Upper lobe of left lung (tissue), 6 donors: ENCODE results near the gene SGMS1. TPM values are rescaled to one million over a fixed set of nuclear protein-coding genes. Genes with fewer than 3 reads are reported as not detected.
A peak's percentile ranks its signal among the peaks of the same experiment; 100 is the strongest.

Source experiments
- ATAC-seq, 2 donors: fragments of 200-7000 bp; cut with Tn5 transposase; one replicate each; pipeline ENCODE4 v1.9.1; 2022; ENCODE audit warnings: mild to moderate bottlenecking in 2 of 2, moderate library complexity in 2 of 2; ENCODE audit not compliant: low FRiP score in 2 of 2
- DNase-seq, 2 donors: peaks; one replicate each; pipeline ENCODE4 v3.0.0-alpha.2; 2019 to 2020
- H3K27ac ChIP-seq, 4 donors: fragments of 200-600 bp; sonication (generic); one replicate each; pipeline ENCODE4 v1.5.1; 2016 to 2019
- H3K27me3 ChIP-seq, 4 donors: fragments of 200-600 bp; sonication (generic); one replicate each; pipeline ENCODE4 v1.5.1; 2017 to 2019
- H3K36me3 ChIP-seq, 4 donors: fragments of 200-600 bp; sonication (generic); one replicate each; pipeline ENCODE4 v1.5.1; 2016 to 2019
- H3K4me1 ChIP-seq, 4 donors: fragments of 200-600 bp; sonication (generic); one replicate each; pipeline ENCODE4 v1.5.1; 2018 to 2019
- H3K4me3 ChIP-seq, 4 donors: fragments of 200-600 bp; sonication (generic); one replicate each; pipeline ENCODE4 v1.5.1; 2017 to 2019; ENCODE audit warnings: mild to moderate bottlenecking in 2 of 4, moderate library complexity in 1 of 4
- H3K9me3 ChIP-seq, 4 donors: fragments of 200-600 bp; sonication (generic); one replicate each; pipeline ENCODE4 v1.5.1; 2018 to 2019
- EP300 ChIP-seq, 4 donors: sonication (generic); formaldehyde crosslinking; IDR thresholded peaks; one replicate each; pipeline ENCODE4 v1.5.1; 2017; ENCODE audit warnings: antibody characterized with exemption in 4 of 4, control low read depth in 2 of 4
- POLR2A ChIP-seq, 4 donors: fragments of 450-650 bp; IDR thresholded peaks; one replicate each; pipeline ENCODE4 v1.5.1; 2016 to 2017; ENCODE audit warnings: antibody characterized with exemption in 4 of 4, mild to moderate bottlenecking in 2 of 4
- POLR2AphosphoS5 ChIP-seq, 2 donors: sonication (generic); formaldehyde crosslinking; IDR thresholded peaks; one replicate each; pipeline ENCODE4 v1.5.1; 2017; ENCODE audit warnings: antibody characterized with exemption in 2 of 2
- WGBS, 2 donors: methylation state at CpG; one replicate each; pipeline ENCODE4 v1.1.5; 2017 to 2018; 5-methylcytosine and 5-hydroxymethylcytosine counted together
- total RNA-seq, 6 donors: library from RNA; depleted of rRNA in 4 of 6; stranded (reverse); fragments of >200 nt in 4 of 6; gene quantifications; one replicate each; pipeline versions ENCODE4 v1.1.0 to v1.2.1, GENCODE V29; 2016 to 2021
- TF ChIP-seq, protein P1 (sequence below), 6 experiments: fragments of 450-650 bp in 4 of 6; fragments of 200-600 bp in 2 of 6; sonication (generic) in 2 of 6; IDR thresholded peaks; one replicate each; pipeline ENCODE4 v1.5.1; 2016 to 2019; ENCODE audit warnings: antibody characterized with exemption in 6 of 6
- donor health status: DM: no; HTN: no; CAD: no; lungs with moderate emphysema.
- donor health status: DM: no; HTN: yes; CAD: no; lungs with severe emphysema.

Gene SGMS1
- total RNA-seq, 6 donors from 2014 or later, result 66.7 to 230 (median 173) TPM

- 70 to 74% methylated on average over 3 of the region's 3 CpGs for WGBS, 2 donors
- Histone ChIP-seq H3K27me3 (no peaks in the 10 kb centered on the region), H3K27ac (peak overlapping the region in 1 of 4 donors; percentile 93), H3K9me3 (no peaks in the 10 kb centered on the region), H3K4me1 (peaks cover 20 to 58% (median 29%) of the 10 kb centered on the region in 4 donors), H3K36me3 (no peaks in the 10 kb centered on the region), H3K4me3 (no peak overlapping the region)
- no peak for ATAC-seq
- no peak for TF ChIP-seq POLR2A (IDR thresholded peaks at IDR 0.05)
- TF ChIP-seq EP300 (IDR thresholded peaks at IDR 0.05), result no peak
- no peak for TF ChIP-seq POLR2AphosphoS5 (IDR thresholded peaks at IDR 0.05)
- TF ChIP-seq, protein P1, sequence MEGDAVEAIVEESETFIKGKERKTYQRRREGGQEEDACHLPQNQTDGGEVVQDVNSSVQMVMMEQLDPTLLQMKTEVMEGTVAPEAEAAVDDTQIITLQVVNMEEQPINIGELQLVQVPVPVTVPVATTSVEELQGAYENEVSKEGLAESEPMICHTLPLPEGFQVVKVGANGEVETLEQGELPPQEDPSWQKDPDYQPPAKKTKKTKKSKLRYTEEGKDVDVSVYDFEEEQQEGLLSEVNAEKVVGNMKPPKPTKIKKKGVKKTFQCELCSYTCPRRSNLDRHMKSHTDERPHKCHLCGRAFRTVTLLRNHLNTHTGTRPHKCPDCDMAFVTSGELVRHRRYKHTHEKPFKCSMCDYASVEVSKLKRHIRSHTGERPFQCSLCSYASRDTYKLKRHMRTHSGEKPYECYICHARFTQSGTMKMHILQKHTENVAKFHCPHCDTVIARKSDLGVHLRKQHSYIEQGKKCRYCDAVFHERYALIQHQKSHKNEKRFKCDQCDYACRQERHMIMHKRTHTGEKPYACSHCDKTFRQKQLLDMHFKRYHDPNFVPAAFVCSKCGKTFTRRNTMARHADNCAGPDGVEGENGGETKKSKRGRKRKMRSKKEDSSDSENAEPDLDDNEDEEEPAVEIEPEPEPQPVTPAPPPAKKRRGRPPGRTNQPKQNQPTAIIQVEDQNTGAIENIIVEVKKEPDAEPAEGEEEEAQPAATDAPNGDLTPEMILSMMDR (IDR thresholded peaks at IDR 0.05), result no peak
- DNase-seq, result no peak
Measured at GRCh38 chr10:50419091-50419490, 204.7 kb downstream of the SGMS1 start.

GRCh38 chr10:50417886-50418830, 205.6 kb downstream of the SGMS1 start:
- peak; percentile 94 to 96 for ATAC-seq
- TF ChIP-seq POLR2A (IDR thresholded peaks at IDR 0.05), result peak in 3 of 4 donors; percentile 22 to 79 (median 77)
- TF ChIP-seq, protein P1 (IDR thresholded peaks at IDR 0.05), result peak in 2 of 6 experiments; percentile 22 to 41
- TF ChIP-seq POLR2AphosphoS5 (IDR thresholded peaks at IDR 0.05), result peak; percentile 25 to 47
- no peak for TF ChIP-seq EP300 (IDR thresholded peaks at IDR 0.05)
- Histone ChIP-seq H3K4me1 (peaks cover 28 to 63% (median 31%) of the 10 kb centered on the region in 4 donors), H3K9me3 (no peaks in the 10 kb centered on the region), H3K36me3 (no peaks in the 10 kb centered on the region), H3K4me3 (peak overlapping the region; percentile 65 to 80 (median 70)), H3K27me3 (no peaks in the 10 kb centered on the region), H3K27ac (peak overlapping the region; percentile 83 to 93 (median 88))
- 2 to 3% methylated on average over 22 to 23 of the region's 62 CpGs for WGBS, 2 donors
- DNase-seq, result peak; percentile 78 to 94

GRCh38 chr10:50417486-50417885, 206.3 kb downstream of the SGMS1 start:
- peak overlapping the region; percentile 83 to 93 (median 88) for H3K27ac ChIP-seq
- ATAC-seq (peak in 1 of 2 donors; percentile 53), DNase-seq (peak in 1 of 2 donors; percentile 42)
- H3K36me3 ChIP-seq, result no peaks in the 10 kb centered on the region
- no peak for TF ChIP-seq EP300 (IDR thresholded peaks at IDR 0.05)
- TF ChIP-seq, protein P1 (IDR thresholded peaks at IDR 0.05), result peak in 1 of 6 experiments; percentile 3
- no peaks in the 10 kb centered on the region for H3K9me3 ChIP-seq
- WGBS, 2 donors, result 17 to 35% methylated on average over 5 to 6 of the region's 6 CpGs
- no peaks in the 10 kb centered on the region for H3K27me3 ChIP-seq
- H3K4me1 ChIP-seq, result peaks cover 32 to 64% (median 34%) of the 10 kb centered on the region in 4 donors
- H3K4me3 ChIP-seq, result peak overlapping the region; percentile 65 to 80 (median 70)

DNA sequence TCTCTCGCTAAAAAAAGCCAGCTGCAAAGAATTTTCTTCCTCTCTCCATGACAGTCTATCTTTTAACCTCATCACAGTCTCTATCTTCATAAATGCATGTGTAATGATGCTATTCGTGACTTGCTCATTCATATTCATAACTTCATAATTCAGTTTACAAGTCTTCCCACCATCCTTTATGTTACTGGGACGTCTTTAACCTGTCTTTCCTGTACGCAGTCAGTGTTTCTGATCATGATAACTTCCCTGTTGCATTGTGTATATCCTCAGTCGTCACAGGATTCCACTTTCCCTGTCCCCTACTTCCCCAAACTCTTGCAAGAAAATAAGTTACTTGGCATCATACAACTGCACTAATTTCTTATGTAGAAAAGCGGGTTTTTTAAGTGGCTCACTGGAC, 206.9 kb downstream of the SGMS1 start:
- Histone ChIP-seq H3K4me3 (peak overlapping the region in 3 of 4 donors; percentile 65 to 80 (median 73)), H3K4me1 (peaks cover 30 to 64% (median 32%) of the 10 kb centered on the region in 4 donors), H3K27ac (peak overlapping the region in 1 of 4 donors; percentile 93), H3K27me3 (no peaks in the 10 kb centered on the region), H3K9me3 (no peaks in the 10 kb centered on the region), H3K36me3 (no peaks in the 10 kb centered on the region)
- TF ChIP-seq POLR2AphosphoS5 (IDR thresholded peaks at IDR 0.05), result no peak
- TF ChIP-seq EP300 (IDR thresholded peaks at IDR 0.05), result no peak
- TF ChIP-seq, protein P1 (IDR thresholded peaks at IDR 0.05), result no peak
- TF ChIP-seq POLR2A (IDR thresholded peaks at IDR 0.05), result no peak
- WGBS, 2 donors, result 44 to 50% methylated on average over 6 of the region's 6 CpGs
- DNase-seq, result no peak
- no peak for ATAC-seq
